Lower leg skin (tissue), 3 donors: ENCODE measurements around the gene MACROD1.

Source experiments
- POLR2A ChIP-seq, 2 donors: fragments of 450-650 bp; IDR thresholded peaks; one replicate each; pipeline ENCODE4 v1.6.1; 2016 to 2017; ENCODE audit warnings: antibody characterized with exemption in 2 of 2, mild to moderate bottlenecking in 1 of 2, moderate library complexity in 1 of 2
- TF ChIP-seq, protein P1 (sequence below), 3 donors: fragments of 450-650 bp; IDR thresholded peaks; one replicate each; pipeline ENCODE4 v1.5.1; 2016; ENCODE audit warnings: antibody characterized with exemption in 3 of 3, mild to moderate bottlenecking in 3 of 3, moderate library complexity in 2 of 3

DNA sequence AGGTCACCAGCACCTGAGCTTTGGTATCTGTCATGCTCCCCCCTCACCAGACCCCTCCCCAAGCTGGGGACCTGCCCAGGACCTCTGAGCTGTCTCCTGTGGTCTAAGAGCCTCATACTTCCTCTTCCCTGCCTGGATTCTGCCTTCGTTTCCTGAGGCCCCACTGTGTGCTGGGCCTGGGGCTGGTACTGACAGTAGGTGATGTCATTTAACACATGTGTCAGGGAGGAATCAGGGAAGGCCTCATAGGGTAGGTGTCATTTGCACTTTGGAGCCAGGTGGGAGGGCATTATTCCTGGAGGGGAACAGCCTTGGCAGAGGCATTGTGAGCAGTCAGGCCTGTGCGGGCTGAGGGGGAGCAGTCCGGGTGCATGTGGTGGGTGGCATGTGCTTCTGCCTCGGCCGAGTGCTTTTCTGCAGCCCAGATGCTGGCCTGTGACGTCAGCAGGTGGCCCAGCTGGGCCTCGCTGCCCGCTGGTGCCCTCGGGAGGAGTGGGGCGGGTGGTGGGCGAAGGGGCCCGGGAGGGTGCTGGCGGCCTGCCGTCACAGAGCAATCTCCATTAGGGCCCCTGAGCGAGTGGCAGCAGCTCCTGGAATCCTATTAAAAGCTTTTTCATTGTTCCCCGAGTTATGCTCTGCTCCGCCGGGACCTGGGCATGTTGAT, 121.1 kb downstream of the MACROD1 start:
- TF ChIP-seq, protein P1, sequence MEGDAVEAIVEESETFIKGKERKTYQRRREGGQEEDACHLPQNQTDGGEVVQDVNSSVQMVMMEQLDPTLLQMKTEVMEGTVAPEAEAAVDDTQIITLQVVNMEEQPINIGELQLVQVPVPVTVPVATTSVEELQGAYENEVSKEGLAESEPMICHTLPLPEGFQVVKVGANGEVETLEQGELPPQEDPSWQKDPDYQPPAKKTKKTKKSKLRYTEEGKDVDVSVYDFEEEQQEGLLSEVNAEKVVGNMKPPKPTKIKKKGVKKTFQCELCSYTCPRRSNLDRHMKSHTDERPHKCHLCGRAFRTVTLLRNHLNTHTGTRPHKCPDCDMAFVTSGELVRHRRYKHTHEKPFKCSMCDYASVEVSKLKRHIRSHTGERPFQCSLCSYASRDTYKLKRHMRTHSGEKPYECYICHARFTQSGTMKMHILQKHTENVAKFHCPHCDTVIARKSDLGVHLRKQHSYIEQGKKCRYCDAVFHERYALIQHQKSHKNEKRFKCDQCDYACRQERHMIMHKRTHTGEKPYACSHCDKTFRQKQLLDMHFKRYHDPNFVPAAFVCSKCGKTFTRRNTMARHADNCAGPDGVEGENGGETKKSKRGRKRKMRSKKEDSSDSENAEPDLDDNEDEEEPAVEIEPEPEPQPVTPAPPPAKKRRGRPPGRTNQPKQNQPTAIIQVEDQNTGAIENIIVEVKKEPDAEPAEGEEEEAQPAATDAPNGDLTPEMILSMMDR (IDR thresholded peaks at IDR 0.05): no peak
- TF ChIP-seq POLR2A (IDR thresholded peaks at IDR 0.05): no peak
